Activated T-helper 17 cell treated with anti-CD3 and anti-CD28 coated beads, Interleukin-2, amount 50 U/mL, for 72 hours (primary cell): ENCODE results near the gene AP4M1. TPM values are rescaled to one million over a fixed set of nuclear protein-coding genes. Genes with fewer than 3 reads are reported as not detected.
A peak's percentile ranks its signal among the peaks of the same experiment; 100 is the strongest.

Experiments
- ATAC-seq: fragments of 150-1000 bp; cut with Tn5 transposase; replicated peaks from 2 replicates; pipeline ENCODE4 v1.10.0; 2021; ENCODE audit warnings: mild to moderate bottlenecking, moderate library complexity
- H3K27ac Mint-ChIP-seq: one replicate; pipeline ENCODE4 v1.8.0; 2022; ENCODE audit warnings: mixed read lengths
- H3K27me3 Mint-ChIP-seq: one replicate; pipeline ENCODE4 v1.8.0; 2022; ENCODE audit warnings: mixed read lengths
- H3K36me3 Mint-ChIP-seq: one replicate; pipeline ENCODE4 v1.8.0; 2022; ENCODE audit warnings: low read depth, mild to moderate bottlenecking, mixed read lengths
- H3K4me1 Mint-ChIP-seq: one replicate; pipeline ENCODE4 v1.8.0; 2022; ENCODE audit warnings: mixed read lengths
- H3K4me3 Mint-ChIP-seq: one replicate; pipeline ENCODE4 v1.8.0; 2022; ENCODE audit warnings: mild to moderate bottlenecking, mixed read lengths
- H3K9me3 Mint-ChIP-seq: one replicate; pipeline ENCODE4 v1.8.0; 2022; ENCODE audit warnings: mixed read lengths
- total RNA-seq, 2 donors: library from RNA; stranded (reverse); gene quantifications; one replicate each; pipeline ENCODE4 v1.2.3, GENCODE V29; 2022

AP4M1 gene, protein sequence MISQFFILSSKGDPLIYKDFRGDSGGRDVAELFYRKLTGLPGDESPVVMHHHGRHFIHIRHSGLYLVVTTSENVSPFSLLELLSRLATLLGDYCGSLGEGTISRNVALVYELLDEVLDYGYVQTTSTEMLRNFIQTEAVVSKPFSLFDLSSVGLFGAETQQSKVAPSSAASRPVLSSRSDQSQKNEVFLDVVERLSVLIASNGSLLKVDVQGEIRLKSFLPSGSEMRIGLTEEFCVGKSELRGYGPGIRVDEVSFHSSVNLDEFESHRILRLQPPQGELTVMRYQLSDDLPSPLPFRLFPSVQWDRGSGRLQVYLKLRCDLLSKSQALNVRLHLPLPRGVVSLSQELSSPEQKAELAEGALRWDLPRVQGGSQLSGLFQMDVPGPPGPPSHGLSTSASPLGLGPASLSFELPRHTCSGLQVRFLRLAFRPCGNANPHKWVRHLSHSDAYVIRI
- total RNA-seq, result 10 to 100 TPM in 1 of 2 donors, 1 to 10 TPM in 1; 8.2 to 12.7 TPM

DNA sequence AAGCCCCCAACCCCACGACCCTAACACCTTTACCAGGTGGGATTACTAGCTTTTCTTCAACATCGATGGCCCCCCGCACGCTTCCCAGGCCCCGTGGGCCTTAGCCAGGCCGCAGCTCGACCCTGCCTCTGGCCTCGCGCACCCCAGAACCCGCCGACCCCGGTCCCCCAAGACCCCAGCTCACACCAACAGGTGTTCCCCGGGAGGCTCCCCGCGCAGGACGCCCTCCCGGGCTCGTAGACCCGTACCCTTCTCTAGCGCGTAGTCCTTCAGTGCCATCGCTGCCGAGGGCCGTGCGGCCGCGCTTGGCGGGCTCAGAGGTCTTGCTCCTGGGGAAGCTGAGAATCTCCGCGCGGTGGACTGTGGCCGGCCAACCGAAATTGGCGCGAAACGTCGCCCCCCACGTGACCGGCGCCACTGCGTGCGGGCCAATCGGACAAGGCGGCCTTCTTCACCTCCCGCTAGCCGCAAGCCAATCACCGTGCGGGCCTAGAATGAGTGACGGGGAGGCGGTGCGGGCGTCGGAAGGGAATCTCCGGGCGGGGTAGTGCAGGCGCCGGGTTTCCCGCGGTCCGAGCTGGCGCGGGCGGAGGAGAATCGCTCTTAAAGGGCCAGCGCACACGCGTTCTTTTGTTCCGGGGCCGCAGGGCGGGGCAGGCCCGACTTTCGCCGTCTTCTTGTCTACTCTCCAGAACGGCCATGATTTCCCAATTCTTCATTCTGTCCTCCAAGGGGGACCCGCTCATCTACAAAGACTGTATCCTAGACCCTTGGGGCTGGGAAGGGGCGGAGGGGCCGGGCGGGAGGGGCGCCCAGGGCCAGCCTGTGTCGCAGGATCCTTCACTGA is at the start of gene AP4M1, which contains the start of gene MCM7:
Gene AP4M1, plus strand, starts transcription at position 628 of the 847 bp plus-strand sequence. Its CDS starts 72 bp downstream, at position 700.
Gene MCM7, minus strand, starts transcription at position 382 of the 847 bp plus-strand sequence. Its CDS starts 103 bp downstream, at position 279.
- ATAC-seq, result peak; percentile 93
- Mint-ChIP-seq H3K36me3 (peaks cover 68% of the 10 kb centered on the region), H3K9me3 (no peaks in the 10 kb centered on the region), H3K27me3 (no peaks in the 10 kb centered on the region), H3K4me3 (peak within 1 kb of the TSS; percentile 89), H3K27ac (peak within 1 kb of the TSS; percentile 90), H3K4me1 (peaks cover 28% of the 10 kb centered on the region)

DNA sequence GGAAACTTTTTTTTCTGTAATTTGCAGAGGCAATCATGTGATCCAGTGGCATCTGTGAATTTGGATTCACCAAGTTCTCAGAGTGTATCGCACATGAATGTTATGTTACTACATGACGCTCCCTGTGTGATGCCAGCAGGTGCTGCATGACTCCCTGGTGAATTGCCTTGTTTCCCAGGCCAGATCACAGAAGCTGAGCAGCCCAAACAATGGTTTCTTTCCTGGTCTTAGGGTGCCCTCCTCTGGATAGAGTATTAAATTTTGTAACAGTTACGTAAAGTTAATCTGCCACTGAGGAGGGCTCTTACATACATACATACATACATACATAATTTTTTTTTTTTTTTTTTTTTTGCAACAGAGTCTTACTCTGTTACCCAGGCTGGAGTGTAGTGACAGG is 48.2 kb upstream of the AP4M1 start:
- H3K27ac Mint-ChIP-seq, result no peak overlapping the region
- H3K27me3 Mint-ChIP-seq, result no peaks in the 10 kb centered on the region
- no peaks in the 10 kb centered on the region for H3K9me3 Mint-ChIP-seq
- ATAC-seq, result no peak
- peaks cover 5% of the 10 kb centered on the region for H3K4me1 Mint-ChIP-seq
- no peak overlapping the region for H3K4me3 Mint-ChIP-seq
- peaks cover 15% of the 10 kb centered on the region for H3K36me3 Mint-ChIP-seq

DNA sequence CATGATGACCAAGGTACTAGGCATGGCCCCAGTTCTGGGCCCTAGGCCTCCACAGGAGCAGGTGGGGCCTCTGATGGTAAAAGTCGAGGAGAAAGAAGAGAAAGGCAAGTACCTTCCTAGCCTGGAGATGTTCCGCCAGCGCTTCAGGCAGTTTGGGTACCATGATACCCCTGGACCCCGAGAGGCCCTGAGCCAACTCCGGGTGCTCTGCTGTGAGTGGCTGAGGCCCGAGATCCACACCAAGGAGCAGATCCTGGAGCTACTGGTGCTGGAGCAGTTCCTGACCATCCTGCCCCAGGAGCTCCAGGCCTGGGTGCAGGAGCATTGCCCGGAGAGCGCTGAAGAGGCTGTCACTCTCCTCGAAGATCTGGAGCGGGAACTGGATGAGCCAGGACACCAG is 44.4 kb upstream of the AP4M1 start:
- no peak overlapping the region for H3K27ac Mint-ChIP-seq
- H3K9me3 Mint-ChIP-seq, result no peaks in the 10 kb centered on the region
- no peaks in the 10 kb centered on the region for H3K27me3 Mint-ChIP-seq
- no peak overlapping the region for H3K4me3 Mint-ChIP-seq
- no peak for ATAC-seq
- H3K36me3 Mint-ChIP-seq, result peaks cover 40% of the 10 kb centered on the region
- H3K4me1 Mint-ChIP-seq, result no peaks in the 10 kb centered on the region

DNA sequence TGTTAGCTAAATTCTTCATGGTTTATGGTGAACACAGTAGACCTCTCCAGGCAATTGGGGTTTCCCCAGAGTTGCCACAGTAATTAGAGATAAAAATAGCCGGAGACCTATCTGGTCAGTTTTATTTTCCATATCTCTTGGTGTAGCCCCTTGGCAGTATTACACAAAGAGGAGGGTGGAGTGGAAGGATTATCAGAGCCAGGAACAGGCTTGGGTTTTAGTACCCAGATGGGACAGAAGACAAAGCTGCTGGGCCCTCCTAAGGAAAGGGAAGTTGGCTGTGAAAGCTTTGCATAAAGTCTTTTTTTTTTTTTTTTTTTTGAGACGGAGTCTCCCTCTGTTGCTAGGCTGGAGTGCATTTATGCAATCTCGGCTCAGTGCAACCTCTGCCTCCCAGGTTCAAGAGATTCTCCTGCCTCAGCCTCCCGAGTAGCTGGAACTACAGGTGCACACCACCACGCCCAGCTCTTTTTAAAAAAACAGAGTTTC is 42.1 kb upstream of the AP4M1 start:
- Mint-ChIP-seq H3K27me3 (no peaks in the 10 kb centered on the region), H3K36me3 (peaks cover 57% of the 10 kb centered on the region), H3K9me3 (no peaks in the 10 kb centered on the region), H3K4me3 (no peak overlapping the region), H3K4me1 (no peaks in the 10 kb centered on the region), H3K27ac (no peak overlapping the region)
- no peak for ATAC-seq

DNA sequence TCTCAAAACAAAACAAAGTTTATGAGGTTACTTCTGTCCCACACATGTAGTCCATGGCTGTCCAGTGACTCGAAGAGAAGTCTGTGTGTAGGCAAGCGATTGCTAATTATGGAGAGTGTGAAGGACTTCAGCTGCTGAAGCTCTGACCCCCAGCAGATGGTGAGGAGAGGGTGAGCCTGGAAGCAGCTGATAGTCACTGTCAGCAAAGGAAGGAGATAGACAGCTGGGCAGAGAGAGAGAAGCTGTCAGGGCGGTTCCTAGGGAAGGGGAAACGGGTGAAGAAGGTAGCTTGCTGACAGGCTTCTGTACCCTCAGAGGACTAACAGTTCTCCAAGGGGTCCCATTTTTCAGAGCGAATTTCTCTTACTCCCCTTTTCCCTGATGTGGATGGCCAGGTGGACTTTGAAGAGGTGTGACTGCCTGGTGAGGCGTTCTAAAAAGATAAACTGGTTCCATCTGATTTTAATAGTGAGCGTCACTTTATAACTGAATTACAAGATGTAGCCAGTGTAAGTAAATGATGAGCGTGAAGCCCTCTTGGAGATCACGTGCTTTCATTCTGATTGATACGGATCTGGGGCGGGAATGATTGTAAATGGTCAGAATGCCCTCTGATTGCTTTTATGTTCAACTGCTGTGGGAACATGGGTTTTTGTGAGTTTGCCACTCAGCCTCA is 39.8 kb upstream of the AP4M1 start:
- H3K27ac Mint-ChIP-seq, result no peak overlapping the region
- H3K4me3 Mint-ChIP-seq, result no peak overlapping the region
- H3K27me3 Mint-ChIP-seq, result no peaks in the 10 kb centered on the region
- no peaks in the 10 kb centered on the region for H3K4me1 Mint-ChIP-seq
- ATAC-seq, result no peak
- peaks cover 57% of the 10 kb centered on the region for H3K36me3 Mint-ChIP-seq
- no peaks in the 10 kb centered on the region for H3K9me3 Mint-ChIP-seq

DNA sequence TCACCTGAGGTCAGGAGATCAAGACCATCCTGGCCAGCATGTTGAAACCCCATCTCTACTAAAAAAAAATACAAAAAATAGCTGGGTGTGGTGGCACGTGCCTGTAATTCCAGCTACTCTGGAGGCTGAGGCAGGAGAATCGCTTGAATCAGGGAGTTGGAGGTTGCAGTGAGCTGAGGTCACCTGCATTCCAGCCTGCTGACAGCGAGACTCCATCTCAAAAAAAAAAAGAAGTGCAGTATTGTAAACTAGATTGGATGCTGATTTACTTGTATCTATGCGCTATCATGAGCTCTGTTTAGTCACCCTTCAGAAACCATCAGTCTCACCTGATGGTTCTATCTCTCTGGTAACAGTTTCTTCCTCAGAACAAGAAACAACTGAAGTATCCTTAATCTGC is 38.1 kb upstream of the AP4M1 start:
- ATAC-seq, result no peak
- Mint-ChIP-seq H3K9me3 (no peaks in the 10 kb centered on the region), H3K4me1 (no peaks in the 10 kb centered on the region), H3K27ac (no peak overlapping the region), H3K4me3 (no peak overlapping the region), H3K27me3 (no peaks in the 10 kb centered on the region), H3K36me3 (peaks cover 48% of the 10 kb centered on the region)

- no peak for ATAC-seq
- Mint-ChIP-seq H3K4me3 (no peak overlapping the region), H3K4me1 (no peaks in the 10 kb centered on the region), H3K9me3 (no peaks in the 10 kb centered on the region), H3K27ac (no peak overlapping the region), H3K36me3 (peaks cover 44% of the 10 kb centered on the region), H3K27me3 (no peaks in the 10 kb centered on the region)
These were observed 37.3 kb upstream of the AP4M1 start for GRCh38 chr7:100064162-100064561.

DNA sequence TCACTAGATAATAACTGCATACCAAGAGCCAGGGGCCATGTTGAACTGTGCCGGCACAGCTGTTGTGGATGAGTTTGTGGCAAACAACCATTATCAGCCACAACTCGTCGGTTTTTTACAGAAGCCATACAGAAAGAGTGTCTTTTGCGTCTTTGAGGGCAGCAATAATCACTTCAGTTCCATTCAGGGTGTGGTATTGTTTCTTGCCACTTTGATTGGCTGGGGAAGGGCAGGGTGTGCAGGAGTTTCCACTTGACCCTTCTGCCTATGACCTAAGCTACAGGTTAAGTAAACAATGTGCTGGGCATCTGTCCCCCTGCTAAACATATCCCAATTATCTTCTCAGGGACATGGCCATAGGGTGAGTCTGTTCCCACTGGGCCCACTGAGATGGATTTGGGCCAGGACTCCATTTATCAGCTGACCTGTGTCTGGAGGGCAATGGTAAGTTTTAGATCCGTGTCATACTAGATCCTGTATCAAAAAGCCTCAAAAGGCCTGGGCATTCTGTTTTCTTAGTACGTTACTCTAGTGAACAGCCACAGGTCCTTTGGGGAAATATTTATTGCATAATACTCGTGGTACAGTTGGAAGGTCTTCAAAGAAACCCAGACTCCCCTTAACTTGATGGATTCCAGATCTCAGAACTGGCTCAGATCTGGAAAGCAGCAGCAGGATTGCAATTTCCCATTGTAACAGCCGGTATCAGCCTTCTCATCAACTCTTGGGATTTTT is 35.8 kb upstream of the AP4M1 start:
- Mint-ChIP-seq H3K9me3 (peaks cover 2% of the 10 kb centered on the region), H3K27me3 (no peaks in the 10 kb centered on the region), H3K27ac (no peak overlapping the region), H3K36me3 (peaks cover 50% of the 10 kb centered on the region), H3K4me3 (no peak overlapping the region), H3K4me1 (no peaks in the 10 kb centered on the region)
- ATAC-seq, result no peak

- peaks cover under 1% of the 10 kb centered on the region for H3K4me1 Mint-ChIP-seq
- H3K36me3 Mint-ChIP-seq, result peaks cover 51% of the 10 kb centered on the region
- H3K27ac Mint-ChIP-seq, result no peak overlapping the region
- peaks cover 13% of the 10 kb centered on the region for H3K9me3 Mint-ChIP-seq
- no peaks in the 10 kb centered on the region for H3K27me3 Mint-ChIP-seq
- H3K4me3 Mint-ChIP-seq, result no peak overlapping the region
- no peak for ATAC-seq
These were observed 34.5 kb upstream of the AP4M1 start for GRCh38 chr7:100066953-100067352.

GRCh38 chr7:100069991-100070390 is 31.5 kb upstream of the AP4M1 start:
- H3K9me3 Mint-ChIP-seq, result peaks cover 18% of the 10 kb centered on the region
- no peak overlapping the region for H3K4me3 Mint-ChIP-seq
- peaks cover 64% of the 10 kb centered on the region for H3K36me3 Mint-ChIP-seq
- ATAC-seq, result no peak
- no peaks in the 10 kb centered on the region for H3K27me3 Mint-ChIP-seq
- peaks cover 5% of the 10 kb centered on the region for H3K4me1 Mint-ChIP-seq
- H3K27ac Mint-ChIP-seq, result no peak overlapping the region

- H3K27me3 Mint-ChIP-seq, result no peaks in the 10 kb centered on the region
These were observed 30.3 kb upstream of the AP4M1 start for GRCh38 chr7:100071018-100071723.

DNA sequence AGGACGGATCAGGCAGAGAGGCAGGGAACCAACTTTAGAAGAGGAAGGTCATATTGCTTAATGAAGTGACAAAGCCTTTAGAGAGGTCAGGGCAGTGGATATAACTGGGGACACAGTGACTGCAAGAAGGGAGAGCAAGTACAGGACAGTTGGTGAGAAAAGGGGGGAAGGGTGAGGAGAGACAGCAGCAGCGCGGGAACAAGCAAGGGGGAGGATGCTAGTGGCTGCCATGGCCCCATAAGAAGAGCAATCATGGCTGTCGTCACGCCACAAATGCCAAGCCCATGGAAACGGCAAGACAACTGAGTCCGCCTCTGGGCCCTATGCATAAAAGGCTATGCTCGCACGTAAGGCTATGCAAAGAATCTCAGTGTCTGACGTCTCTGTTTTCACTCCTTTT is 29.0 kb upstream of the AP4M1 start:
- H3K4me1 Mint-ChIP-seq, result peaks cover 5% of the 10 kb centered on the region
- H3K9me3 Mint-ChIP-seq, result peaks cover 18% of the 10 kb centered on the region
- no peak overlapping the region for H3K27ac Mint-ChIP-seq
- H3K27me3 Mint-ChIP-seq, result no peaks in the 10 kb centered on the region
- H3K4me3 Mint-ChIP-seq, result no peak overlapping the region
- H3K36me3 Mint-ChIP-seq, result peaks cover 87% of the 10 kb centered on the region
- ATAC-seq, result no peak

More at GRCh38 chr7:100071018-100071723, 30.3 kb upstream of the AP4M1 start:
- H3K36me3 Mint-ChIP-seq, result peaks cover 76% of the 10 kb centered on the region
- no peak overlapping the region for H3K4me3 Mint-ChIP-seq
- peaks cover 5% of the 10 kb centered on the region for H3K4me1 Mint-ChIP-seq
- H3K27ac Mint-ChIP-seq, result no peak overlapping the region
- ATAC-seq, result no peak
- peaks cover 18% of the 10 kb centered on the region for H3K9me3 Mint-ChIP-seq

DNA sequence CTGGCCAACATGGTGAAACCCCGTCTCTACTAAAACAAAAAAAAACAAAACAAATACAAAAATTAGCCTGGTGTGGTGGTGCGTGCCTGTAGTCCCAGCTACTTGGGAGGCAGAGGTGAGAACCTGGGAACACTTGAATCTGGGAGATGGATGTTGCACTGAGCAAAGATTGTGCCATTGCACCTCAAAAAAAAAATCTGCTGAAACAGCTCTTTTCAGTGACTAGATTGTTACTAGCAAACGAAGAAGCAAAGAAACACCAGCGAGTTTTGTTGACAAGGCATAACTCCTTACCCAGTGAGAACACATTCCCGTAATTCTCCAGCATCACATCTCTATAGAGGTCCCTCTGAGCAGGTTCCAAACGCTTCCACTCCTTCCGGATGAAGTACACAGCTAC is 26.6 kb upstream of the AP4M1 start:
- Mint-ChIP-seq H3K36me3 (peaks cover 96% of the 10 kb centered on the region), H3K27me3 (no peaks in the 10 kb centered on the region), H3K9me3 (peaks cover 18% of the 10 kb centered on the region), H3K4me1 (peaks cover 14% of the 10 kb centered on the region), H3K4me3 (no peak overlapping the region), H3K27ac (no peak overlapping the region)
- ATAC-seq, result no peak
